A549 (cell line): ENCODE results near the gene PLEKHH1.

Experiments used
- CHD2 ChIP-seq: fragments of 150-350 bp; IDR thresholded peaks from 2 replicates; pipeline ENCODE4 v1.6.1; 2014; ENCODE audit warnings: low read length; ENCODE audit not compliant: partially characterized antibody
- TP53 ChIP-seq: fragments of 250-450 bp; sonication (Bioruptor Pico); IDR thresholded peaks from 2 replicates; pipeline ENCODE4 v1.5.0; 2021; ENCODE audit warnings: mild to moderate bottlenecking, moderate library complexity
- TF ChIP-seq, protein P1 (sequence below): fragments of >200 bp; sonication (Bioruptor Twin); formaldehyde crosslinking; IDR thresholded peaks from 3 replicates; pipeline ENCODE4 v1.5.1; 2016

DNA sequence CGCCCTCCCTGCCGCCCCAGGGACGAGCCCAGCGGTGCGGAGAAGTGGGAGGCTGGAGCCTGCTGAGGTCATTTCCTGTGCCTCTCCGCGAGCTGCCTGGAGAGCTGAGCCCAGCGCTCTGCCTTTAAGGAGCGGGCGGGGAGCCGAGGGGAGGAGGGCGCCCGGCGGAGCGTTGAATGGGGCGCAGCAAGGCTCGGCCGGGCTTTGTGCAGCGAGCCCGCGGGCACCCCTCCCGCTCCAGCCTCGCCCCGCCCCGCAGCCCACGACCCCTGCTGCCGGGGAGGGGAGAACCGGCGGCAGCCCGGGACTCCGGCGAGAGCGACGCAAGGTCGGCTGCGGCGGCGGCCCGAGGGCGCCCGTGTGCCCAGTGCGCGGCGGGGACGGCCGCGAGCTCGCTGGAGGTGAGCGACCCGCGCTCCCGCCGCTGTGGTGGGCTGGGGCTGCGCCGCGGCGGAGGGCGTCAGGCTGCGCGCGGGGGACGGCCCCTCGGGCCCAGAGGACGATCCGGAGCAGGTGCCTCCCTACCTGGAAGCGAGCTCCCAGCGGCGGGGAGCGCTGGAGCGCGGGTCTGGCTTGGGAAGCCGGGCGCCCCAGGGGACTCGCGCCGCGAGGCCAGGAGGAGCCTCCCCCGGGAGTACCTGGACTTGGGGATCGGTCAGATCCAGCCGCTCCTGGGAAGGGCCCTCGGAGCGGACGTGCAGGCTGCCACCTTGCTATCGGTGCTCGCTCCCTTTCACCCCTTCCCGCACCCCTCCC lies at the start of gene PLEKHH1:
- TF ChIP-seq CHD2 (no peak), TP53 (CRISPR knock-in tag) (no peak)
- TF ChIP-seq, protein P1, sequence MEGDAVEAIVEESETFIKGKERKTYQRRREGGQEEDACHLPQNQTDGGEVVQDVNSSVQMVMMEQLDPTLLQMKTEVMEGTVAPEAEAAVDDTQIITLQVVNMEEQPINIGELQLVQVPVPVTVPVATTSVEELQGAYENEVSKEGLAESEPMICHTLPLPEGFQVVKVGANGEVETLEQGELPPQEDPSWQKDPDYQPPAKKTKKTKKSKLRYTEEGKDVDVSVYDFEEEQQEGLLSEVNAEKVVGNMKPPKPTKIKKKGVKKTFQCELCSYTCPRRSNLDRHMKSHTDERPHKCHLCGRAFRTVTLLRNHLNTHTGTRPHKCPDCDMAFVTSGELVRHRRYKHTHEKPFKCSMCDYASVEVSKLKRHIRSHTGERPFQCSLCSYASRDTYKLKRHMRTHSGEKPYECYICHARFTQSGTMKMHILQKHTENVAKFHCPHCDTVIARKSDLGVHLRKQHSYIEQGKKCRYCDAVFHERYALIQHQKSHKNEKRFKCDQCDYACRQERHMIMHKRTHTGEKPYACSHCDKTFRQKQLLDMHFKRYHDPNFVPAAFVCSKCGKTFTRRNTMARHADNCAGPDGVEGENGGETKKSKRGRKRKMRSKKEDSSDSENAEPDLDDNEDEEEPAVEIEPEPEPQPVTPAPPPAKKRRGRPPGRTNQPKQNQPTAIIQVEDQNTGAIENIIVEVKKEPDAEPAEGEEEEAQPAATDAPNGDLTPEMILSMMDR = no peak
